Measurements from ENCODE around the gene SYT7.

GRCh38 chr11:61542024-61542461 is 38.8 kb downstream of the SYT7 start:
- TF ChIP-seq POLR2A (IDR thresholded peaks at IDR 0.05; ENCODE audit: low read depth, low read length), result no peak
- TF ChIP-seq TAF1 (IDR thresholded peaks at IDR 0.05; ENCODE audit: borderline replicate concordance, low read depth, low read length), result no peak

Measured in GM12892 (cell line).